RPMI7951 (cell line): ENCODE data around the gene SDR9C7. TPM values are rescaled to one million over a fixed set of nuclear protein-coding genes. Genes with fewer than 3 reads are reported as not detected.

Source experiments
- DNase-seq: peaks from one replicate; pipeline ENCODE4 v3.0.0-alpha.2; 2012; ENCODE audit warnings: low read depth
- total RNA-seq: library from RNA; depleted of rRNA; stranded (reverse); fragments of >200 nt; shearing (Covaris generic); gene quantifications from 2 replicates; pipeline ENCODE4 v1.2.3, GENCODE V29; 2014; rRNA removed

The SDR9C7 gene
- total RNA-seq, 1 experiment from 2014 or later: not detected

GRCh38 chr12:56877195-56878009 is 56.8 kb downstream of the SDR9C7 start:
- no peak for DNase-seq

GRCh38 chr12:56874821-56875220 is 59.4 kb downstream of the SDR9C7 start:
- DNase-seq: no peak

- DNase-seq: no peak
Measured at GRCh38 chr12:56873382-56873781, 60.8 kb downstream of the SDR9C7 start.

Other genes starting within 250 kb of the SDR9C7 start
- 153 and 184 TPM in 2 replicates for gene PTGES3, start 246.1 kb downstream of the SDR9C7 start, total RNA-seq
- gene NACA, start 209.1 kb downstream of the SDR9C7 start, total RNA-seq: 1,161 and 1,310 TPM in 2 replicates
- 23.3 and 25.6 TPM in 2 replicates for gene PRIM1, start 182.1 kb downstream of the SDR9C7 start, total RNA-seq
- 1.3 and 1.7 TPM in 2 replicates for gene HSD17B6, start 171.1 kb downstream of the SDR9C7 start, total RNA-seq
- 0.29 TPM in 1 of 2 replicates, not detected in the other for gene RDH16, start 23.2 kb upstream of the SDR9C7 start, total RNA-seq
- gene ZBTB39, start 72.1 kb upstream of the SDR9C7 start, total RNA-seq: 2.3 and 2.6 TPM in 2 replicates
- not detected in 2 replicates for gene TAC3, start 82.1 kb upstream of the SDR9C7 start, total RNA-seq
- gene MYO1A, start 115.7 kb upstream of the SDR9C7 start, total RNA-seq: not detected in 2 replicates
- gene NEMP1, start 144.4 kb upstream of the SDR9C7 start, total RNA-seq: 27.9 and 30.4 TPM in 2 replicates
- gene NAB2, start 154.7 kb upstream of the SDR9C7 start, total RNA-seq: 10.9 and 17.6 TPM in 2 replicates
- 29.4 and 33.0 TPM in 2 replicates for gene STAT6, start 177.0 kb upstream of the SDR9C7 start, total RNA-seq
- gene LRP1, start 194.1 kb upstream of the SDR9C7 start, total RNA-seq: 28.8 and 31.6 TPM in 2 replicates
- gene LRP1-AS, start 213.2 kb upstream of the SDR9C7 start, total RNA-seq: not detected in 2 replicates